ENCODE measurements around the gene GPR84. TPM values are rescaled to one million over a fixed set of nuclear protein-coding genes. Genes with fewer than 3 reads are reported as not detected.
A peak's percentile ranks its signal among the peaks of the same experiment; 100 is the strongest.
"Not testable (repeated sequence)": the region's sequence is repeated elsewhere in the genome, so short reads cannot be mapped to it uniquely, and the experiment has no call there.

The GPR84 gene
- total RNA-seq, 1 experiment from 2014 or later = not detected

GRCh38 chr12:54325442-54326109 lies 38.7 kb downstream of the GPR84 start:
- not testable (repeated sequence) for DNase-seq (ENCODE audit: low read depth)

GRCh38 chr12:54324617-54325441 lies 39.5 kb downstream of the GPR84 start, which contains the start of gene COPZ1:
TSS of gene COPZ1 (plus strand) at chr12:54325131. CDS start at chr12:54325164, 33 bp downstream.
- peak; percentile 100 for DNase-seq (ENCODE audit: low read depth)

- no peak for DNase-seq (ENCODE audit: low read depth)
These were observed 42.9 kb downstream of the GPR84 start for GRCh38 chr12:54321363-54321762.

Other genes starting within 250 kb of the GPR84 start
- gene SMUG1, start 175.5 kb downstream of the GPR84 start, total RNA-seq (2014; rRNA removed; shearing (Covaris generic)) = 36.9 and 38.2 TPM in 2 replicates
- gene CBX5, start 84.4 kb downstream of the GPR84 start, total RNA-seq (2014; rRNA removed; shearing (Covaris generic)) = 37.0 and 63.1 TPM in 2 replicates
- gene HNRNPA1, start 83.8 kb downstream of the GPR84 start, total RNA-seq (2014; rRNA removed; shearing (Covaris generic)) = 317 and 339 TPM in 2 replicates
- gene NFE2, start 63.5 kb downstream of the GPR84 start, total RNA-seq (2014; rRNA removed; shearing (Covaris generic)) = 1.3 and 2.5 TPM in 2 replicates
- gene COPZ1, start 39.4 kb downstream of the GPR84 start, total RNA-seq (2014; rRNA removed; shearing (Covaris generic)) = 186 and 191 TPM in 2 replicates
- 0.71 and 4.6 TPM in 2 replicates for gene ZNF385A, start 20.2 kb upstream of the GPR84 start, total RNA-seq (2014; rRNA removed; shearing (Covaris generic))
- gene ITGA5, start 54.8 kb upstream of the GPR84 start, total RNA-seq (2014; rRNA removed; shearing (Covaris generic)) = 419 and 625 TPM in 2 replicates
- gene GTSF1, start 109.1 kb upstream of the GPR84 start, total RNA-seq (2014; rRNA removed; shearing (Covaris generic)) = not detected in 2 replicates
- gene NCKAP1L, start 133.3 kb upstream of the GPR84 start, total RNA-seq (2014; rRNA removed; shearing (Covaris generic)) = 0.07 and 0.10 TPM in 2 replicates
- gene PDE1B, start 185.1 kb upstream of the GPR84 start, total RNA-seq (2014; rRNA removed; shearing (Covaris generic)) = not detected in 2 replicates
- not detected in 2 replicates for gene PPP1R1A, start 224.2 kb upstream of the GPR84 start, total RNA-seq (2014; rRNA removed; shearing (Covaris generic))

Measured in M059J (cell line).